Tibial artery (tissue), 4 donors: ENCODE measurements around the gene SEMA4C.

Source experiments
- DNase-seq, 2 donors: peaks; one replicate each; pipeline ENCODE4 v3.0.0-alpha.2; 2019
- H3K27ac ChIP-seq, 2 donors: fragments of 200-600 bp; sonication (generic) in 1 of 2; 1 replicate in 1 of 2; 2 replicates in 1 of 2; pipeline ENCODE4 v1.5.1; 2018 to 2019; ENCODE audit warnings: mild to moderate bottlenecking in 1 of 2
- H3K27me3 ChIP-seq, 2 donors: fragments of 200-600 bp; sonication (generic) in 1 of 2; one replicate each; pipeline versions ENCODE4 v1.5.1 to v1.6.0; 2016 to 2019
- H3K36me3 ChIP-seq, 3 donors: fragments of 200-600 bp; sonication (generic) in 2 of 3; one replicate each; pipeline ENCODE4 v1.5.1; 2016 to 2019; ENCODE audit warnings: mild to moderate bottlenecking in 2 of 3
- H3K4me1 ChIP-seq, 4 donors: fragments of 200-600 bp; sonication (generic) in 2 of 4; 1 replicate in 3 of 4; 2 replicates in 1 of 4; pipeline ENCODE4 v1.5.1; 2016 to 2019
- H3K4me3 ChIP-seq, 2 donors: fragments of 200-600 bp; sonication (generic) in 1 of 2; 1 replicate in 1 of 2; 2 replicates in 1 of 2; pipeline ENCODE4 v1.5.1; 2018 to 2019; ENCODE audit warnings: mild to moderate bottlenecking in 2 of 2
- H3K9me3 ChIP-seq, 3 donors: fragments of 200-600 bp; sonication (generic) in 1 of 3; one replicate each; pipeline ENCODE4 v1.5.1; 2016 to 2019
- CTCF ChIP-seq, 2 experiments: fragments of 200-600 bp in 1 of 2; fragments of 450-650 bp in 1 of 2; IDR thresholded peaks; one replicate each; pipeline ENCODE4 v1.5.1; 2017 to 2019; ENCODE audit warnings: antibody characterized with exemption in 2 of 2, mild to moderate bottlenecking in 1 of 2, moderate library complexity in 1 of 2
- intact Hi-C: fragments of 100-400 bp; cut with DNase I; formaldehyde crosslinking; loops from one replicate; pipeline ENCODE4 v1.15.0; 2023; ENCODE audit warnings: low total_unique reads

Gene SEMA4C

GRCh38 chr2:96877631-96878092, 7.8 kb upstream of the SEMA4C start:
- no peak overlapping the region for H3K27ac ChIP-seq
- no peak overlapping the region for H3K4me3 ChIP-seq
- H3K9me3 ChIP-seq, result no peaks in the 10 kb centered on the region
- intact Hi-C loops, result no loop called here
- DNase-seq, result no peak
- no peaks in the 10 kb centered on the region for H3K27me3 ChIP-seq
- H3K4me1 ChIP-seq, result peaks cover 0 to 21% (median 11%) of the 10 kb centered on the region in 4 donors
- H3K36me3 ChIP-seq, result no peaks in the 10 kb centered on the region
- TF ChIP-seq CTCF (IDR thresholded peaks at IDR 0.05), result no peak

GRCh38 chr2:96877042-96877451, 7.2 kb upstream of the SEMA4C start:
- Histone ChIP-seq H3K4me3 (no peak overlapping the region), H3K27me3 (no peaks in the 10 kb centered on the region), H3K9me3 (no peaks in the 10 kb centered on the region), H3K4me1 (peaks cover 0 to 25% (median 12%) of the 10 kb centered on the region in 4 donors), H3K36me3 (no peaks in the 10 kb centered on the region), H3K27ac (no peak overlapping the region)
- DNase-seq, result no peak
- intact Hi-C loops, result no loop called here
- no peak for TF ChIP-seq CTCF (IDR thresholded peaks at IDR 0.05)

GRCh38 chr2:96876269-96877041, 6.6 kb upstream of the SEMA4C start:
- TF ChIP-seq CTCF (IDR thresholded peaks at IDR 0.05), result no peak
- Histone ChIP-seq H3K4me1 (peaks cover 0 to 25% (median 12%) of the 10 kb centered on the region in 4 donors), H3K27ac (no peak overlapping the region), H3K27me3 (no peaks in the 10 kb centered on the region), H3K4me3 (no peak overlapping the region), H3K9me3 (no peaks in the 10 kb centered on the region), H3K36me3 (no peaks in the 10 kb centered on the region)
- intact Hi-C loops, result no loop called here
- DNase-seq, result no peak

GRCh38 chr2:96875498-96876268, 5.8 kb upstream of the SEMA4C start:
- TF ChIP-seq CTCF (IDR thresholded peaks at IDR 0.05), result no peak
- Histone ChIP-seq H3K4me3 (no peak overlapping the region), H3K27me3 (no peaks in the 10 kb centered on the region), H3K4me1 (peaks cover 0 to 33% (median 20%) of the 10 kb centered on the region in 4 donors), H3K36me3 (no peaks in the 10 kb centered on the region), H3K27ac (no peak overlapping the region), H3K9me3 (no peaks in the 10 kb centered on the region)
- intact Hi-C loops, result no loop called here
- no peak for DNase-seq

- H3K27ac ChIP-seq, result peak overlapping the region; percentile 26 to 47
- peaks cover 0 to 37% (median 23%) of the 10 kb centered on the region in 4 donors for H3K4me1 ChIP-seq
- no peaks in the 10 kb centered on the region for H3K36me3 ChIP-seq
- DNase-seq, result no peak
- TF ChIP-seq CTCF (IDR thresholded peaks at IDR 0.05), result no peak
- H3K27me3 ChIP-seq, result no peaks in the 10 kb centered on the region
- H3K9me3 ChIP-seq, result no peaks in the 10 kb centered on the region
- no peak overlapping the region for H3K4me3 ChIP-seq
- intact Hi-C loops, result no loop called here
Observed at GRCh38 chr2:96874198-96874831, 4.4 kb upstream of the SEMA4C start.
